Measurements from ENCODE around the gene SIVA1.

Gene SIVA1

DNA sequence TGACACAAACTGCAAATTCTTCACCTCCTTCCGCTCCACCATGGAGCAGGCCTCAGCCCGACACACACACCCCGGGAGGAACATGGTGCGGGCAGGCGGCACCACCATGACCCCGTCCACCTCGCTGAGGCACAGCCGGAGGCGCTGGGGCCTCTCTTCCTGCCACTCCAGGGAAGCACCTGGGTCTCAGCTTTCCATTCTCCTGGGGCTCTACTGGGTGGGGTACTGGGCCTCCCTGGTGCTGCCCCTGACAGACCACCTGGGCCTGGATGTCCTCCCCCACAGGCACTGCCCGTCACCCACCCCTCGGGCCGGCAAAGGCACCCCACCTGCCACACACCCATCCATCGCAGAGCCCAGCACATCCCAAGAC lies 32.7 kb downstream of the SIVA1 start:
- DNase-seq, result no peak

DNA sequence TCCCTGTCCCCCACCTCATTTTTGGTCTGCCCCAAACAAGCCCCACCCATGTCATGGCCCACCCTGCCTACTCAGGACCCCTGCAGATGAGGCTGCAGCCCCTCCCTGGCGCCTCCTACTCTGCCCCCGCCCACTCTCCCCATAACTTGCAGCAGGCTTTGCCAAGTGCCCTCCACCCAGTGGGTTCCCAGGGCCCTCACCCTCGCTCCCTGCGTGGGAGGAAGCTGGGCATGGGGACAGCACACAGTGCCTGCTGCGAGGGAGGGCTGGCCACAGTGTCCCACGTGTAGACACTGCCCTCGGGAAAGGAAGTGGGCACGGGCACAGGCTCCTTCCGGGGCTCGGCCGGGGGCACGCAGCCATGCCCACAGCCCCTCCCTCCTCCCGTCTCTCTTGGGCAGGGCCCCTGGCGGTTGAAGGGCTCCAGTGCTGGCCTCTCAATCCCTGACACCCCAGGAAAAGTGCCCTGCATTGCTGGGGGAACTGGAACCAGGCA lies 33.2 kb downstream of the SIVA1 start:
- DNase-seq, result no peak

DNA sequence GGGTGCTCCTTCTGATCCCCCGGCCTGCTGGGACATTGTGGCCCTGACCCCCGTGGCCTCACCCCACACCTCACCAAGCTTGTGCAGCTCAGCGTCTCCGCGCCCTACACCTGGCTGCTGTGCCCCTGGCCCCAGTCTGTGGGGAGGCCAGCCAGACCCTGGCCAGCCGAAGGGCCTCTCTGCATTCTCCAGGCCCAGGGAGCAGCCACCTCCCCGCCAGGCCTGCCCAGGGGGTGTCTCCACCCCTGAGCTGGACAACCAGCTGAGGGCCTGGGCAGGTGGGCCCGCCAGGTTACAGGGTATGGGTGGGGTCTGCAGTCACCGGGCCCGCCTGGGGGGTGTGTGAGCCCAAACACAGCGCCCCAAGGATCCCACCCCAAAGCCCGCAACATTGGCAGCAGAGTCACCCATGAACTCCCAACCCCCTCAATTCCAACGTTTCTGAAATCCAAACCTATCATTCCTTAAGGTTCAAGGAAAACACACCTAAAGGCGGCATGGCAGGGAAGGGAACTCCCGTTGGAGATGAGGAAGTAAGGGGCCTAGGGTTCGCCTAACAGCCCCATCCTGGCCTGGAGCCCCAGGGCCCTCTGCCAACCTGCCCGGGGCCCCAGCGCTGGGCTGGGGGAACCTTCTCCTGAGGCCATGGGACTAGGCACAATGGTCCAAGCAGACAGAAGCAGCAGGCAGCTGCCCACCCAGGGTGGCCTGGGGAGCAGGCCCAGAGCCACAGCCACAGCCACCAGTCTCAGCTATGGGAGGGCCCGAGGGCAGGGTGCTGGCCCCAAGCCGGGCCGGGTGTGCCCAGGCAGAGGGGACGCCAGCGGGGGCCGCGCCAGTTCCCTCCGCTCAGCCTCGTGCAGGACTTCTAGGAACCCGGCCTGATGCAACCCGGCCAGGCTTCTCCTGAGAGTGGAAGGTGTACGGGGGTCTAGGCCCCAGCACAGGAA lies 34.1 kb downstream of the SIVA1 start:
- no peak for DNase-seq

DNA sequence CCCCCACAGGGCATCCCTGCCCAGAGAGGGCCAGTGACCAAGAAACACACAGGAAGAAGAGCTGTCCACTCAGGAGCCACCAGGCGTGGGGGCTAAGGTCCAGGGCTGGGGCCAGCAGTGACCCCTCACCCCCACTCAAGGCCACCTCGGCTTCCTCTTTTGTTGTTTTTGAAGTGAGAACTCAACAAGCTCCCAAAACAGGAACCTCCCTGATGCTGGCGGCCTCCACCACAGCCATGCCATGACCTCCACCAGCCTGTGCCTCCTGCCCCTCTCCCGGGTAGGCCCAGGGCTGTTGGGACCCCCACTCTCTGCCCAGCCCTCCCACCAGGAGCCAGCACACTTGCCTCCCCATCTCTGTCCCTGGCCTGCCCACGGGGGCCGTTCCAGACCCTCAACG lies 34.8 kb downstream of the SIVA1 start:
- DNase-seq, result no peak

DNA sequence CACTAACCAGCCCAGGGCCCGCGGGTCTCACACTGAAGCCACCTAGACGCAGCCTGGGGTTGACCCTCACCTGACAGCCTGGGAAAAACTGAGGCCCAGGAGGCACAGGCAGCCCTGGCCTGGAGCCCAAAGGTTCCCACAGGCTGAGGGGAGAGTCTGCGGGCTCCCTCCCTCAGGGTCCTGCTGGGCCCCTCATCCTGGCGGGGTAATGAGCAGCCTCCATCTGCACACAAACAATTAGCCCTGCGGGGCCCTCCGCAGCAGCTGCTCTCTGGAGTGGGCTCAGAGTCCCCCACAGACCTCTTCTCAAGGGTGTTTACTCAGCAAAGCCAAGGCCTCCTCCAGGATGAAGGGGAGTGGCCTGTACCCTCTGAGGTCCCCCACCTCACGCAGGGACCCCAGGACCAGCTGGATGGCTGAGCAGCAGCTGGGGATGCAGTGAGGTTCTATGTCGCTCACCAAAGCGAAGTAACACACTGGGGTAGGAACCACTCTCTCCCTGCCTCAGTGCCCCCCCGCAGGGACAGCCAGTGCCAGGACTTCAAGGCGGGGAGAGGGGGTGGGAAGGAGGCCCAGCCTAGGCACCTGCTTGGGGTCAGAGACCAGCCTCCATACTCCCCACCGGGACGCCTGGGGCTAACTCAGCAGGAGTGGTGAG lies 35.3 kb downstream of the SIVA1 start:
- DNase-seq, result no peak

DNA sequence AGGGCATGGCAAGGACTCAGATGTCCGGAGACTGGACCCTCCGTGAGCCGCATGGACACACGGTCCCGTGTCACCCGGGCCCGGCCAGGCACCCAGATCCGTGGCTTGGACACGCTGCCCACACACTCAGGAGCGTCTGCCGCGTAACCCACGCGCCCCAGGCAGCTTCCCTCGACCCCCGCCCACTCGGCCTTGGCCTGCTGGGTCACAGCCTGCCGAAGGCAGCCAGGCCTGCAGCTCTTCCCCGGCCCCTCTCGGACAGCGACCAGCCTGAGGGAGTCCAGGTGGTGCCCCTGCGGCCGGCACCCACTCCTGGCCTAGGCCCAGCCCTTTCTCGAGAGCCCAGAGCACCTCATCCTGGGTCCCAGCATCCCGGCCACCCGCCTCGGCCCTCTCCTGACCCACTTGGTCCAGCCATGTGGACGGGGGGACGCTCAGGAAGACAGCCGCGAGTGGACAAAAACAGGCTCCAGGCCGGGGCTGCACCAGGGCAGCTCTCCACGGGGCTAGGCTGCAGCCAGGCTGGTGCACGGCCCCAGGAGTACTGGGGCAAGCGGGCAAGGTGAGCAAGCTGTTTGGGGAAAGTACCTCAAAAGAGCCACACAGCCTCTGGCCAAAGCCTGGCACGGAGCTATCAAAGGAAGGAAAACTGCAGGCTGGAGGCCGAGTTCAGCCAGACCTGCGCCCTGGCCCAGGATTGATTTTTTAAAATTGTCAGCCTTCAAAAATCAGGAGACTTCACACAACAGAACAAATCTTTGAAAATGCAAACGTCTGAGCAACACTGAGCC lies 36.1 kb downstream of the SIVA1 start:
- no peak for DNase-seq

DNA sequence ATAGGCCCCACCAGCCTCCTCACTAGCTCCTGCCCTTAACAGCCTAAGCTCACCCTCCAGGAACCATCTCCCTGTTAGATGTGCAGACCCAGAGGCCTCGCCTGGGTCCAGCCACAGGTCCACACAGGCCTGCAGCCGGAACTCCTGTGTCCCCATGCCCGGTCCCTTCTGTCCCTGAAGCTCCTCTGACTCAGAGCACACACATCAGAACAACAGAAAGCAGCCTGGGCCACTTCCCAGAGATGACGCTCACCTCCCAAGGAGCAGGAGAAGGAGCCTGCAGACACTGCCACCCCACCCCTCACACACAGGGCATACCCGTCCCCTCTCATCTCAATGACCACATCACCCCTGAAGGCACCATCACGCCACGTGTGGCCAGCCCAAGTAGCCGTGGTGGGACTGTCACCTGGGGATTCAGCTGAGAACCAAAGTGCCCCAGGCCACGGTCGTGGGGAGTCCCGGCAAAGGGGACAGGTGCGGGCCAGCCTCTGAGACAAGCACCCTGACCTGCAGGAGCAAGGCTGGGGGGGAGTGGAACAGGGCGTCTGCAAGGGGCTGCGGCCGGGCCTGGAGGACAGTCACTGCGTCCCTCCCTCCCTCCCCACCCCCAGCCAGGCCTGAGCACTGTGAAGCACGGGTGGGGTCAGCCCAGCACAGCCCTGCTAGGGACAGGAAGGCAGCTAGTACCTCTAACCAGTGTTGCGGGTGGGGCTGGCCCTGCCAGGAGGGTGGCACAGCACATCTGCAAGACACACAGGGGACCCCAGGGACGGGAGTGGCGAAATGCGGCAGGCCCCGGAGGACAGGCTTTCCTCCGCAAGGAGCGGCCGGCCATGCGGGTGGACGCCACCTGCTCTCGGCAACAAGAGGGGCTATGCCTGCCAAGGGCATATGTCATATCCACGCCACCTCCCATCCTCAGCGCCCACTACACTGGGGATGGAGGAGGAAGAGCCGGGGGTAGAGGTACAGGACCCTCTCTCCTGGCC lies 37.1 kb downstream of the SIVA1 start:
- DNase-seq, result no peak

DNA sequence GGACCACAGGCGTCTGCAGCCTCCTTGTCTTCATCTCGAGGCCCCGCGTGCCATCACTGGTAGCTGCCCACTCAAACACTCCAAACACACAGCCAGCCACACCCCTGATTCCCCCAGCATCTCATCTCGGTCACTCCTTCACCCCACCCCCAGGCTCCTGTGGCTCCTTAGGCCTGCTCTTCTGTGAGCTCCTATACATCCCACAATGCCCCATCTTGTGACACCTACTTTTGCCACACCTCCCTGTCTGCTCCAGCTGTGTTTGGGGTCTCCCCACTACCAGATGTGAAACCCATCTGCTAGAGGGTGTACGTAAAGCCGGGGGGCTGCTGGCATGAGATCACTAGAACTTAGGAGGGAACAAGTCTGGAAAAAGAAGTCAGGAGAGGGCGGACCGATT lies 38.5 kb downstream of the SIVA1 start:
- DNase-seq, result no peak

DNA sequence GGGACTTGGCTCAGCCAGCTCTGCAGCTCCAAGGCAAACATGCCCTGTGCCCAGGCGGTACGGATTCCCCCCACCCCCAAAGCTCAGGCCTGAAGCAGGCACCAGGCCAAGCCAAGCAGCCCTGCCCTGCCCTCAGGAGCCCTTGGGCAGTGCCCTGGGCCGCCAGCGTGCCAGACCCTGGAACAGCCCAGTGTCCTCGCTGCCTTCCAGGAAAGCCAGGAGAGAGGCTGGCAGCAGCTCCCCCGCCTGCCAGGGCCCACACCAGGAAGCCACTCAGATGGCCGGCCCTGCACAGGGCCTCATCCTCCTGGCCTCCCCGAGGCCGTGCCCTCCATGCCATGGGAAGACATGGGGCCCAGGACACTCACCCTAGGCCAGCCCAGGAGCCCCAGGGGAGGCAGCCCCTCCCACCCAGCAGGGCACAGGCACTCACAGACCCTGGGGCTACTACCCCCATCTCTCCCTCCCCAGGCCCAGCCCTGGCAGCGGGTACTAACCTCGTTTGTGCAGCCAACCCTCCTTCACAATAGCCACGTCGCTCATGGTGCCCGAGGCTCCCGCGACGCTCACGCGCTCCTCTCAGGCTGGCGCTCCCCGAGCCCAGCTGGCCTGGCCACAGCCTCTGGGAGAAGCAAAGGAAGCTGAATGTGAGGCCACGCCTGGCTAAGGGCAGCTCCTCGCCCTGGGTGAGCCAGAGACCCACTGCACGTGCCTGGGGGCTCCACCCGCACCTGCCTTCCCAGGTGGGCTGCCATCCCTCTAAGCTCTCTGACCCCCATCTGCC lies 39.3 kb downstream of the SIVA1 start:
- DNase-seq, result no peak

DNA sequence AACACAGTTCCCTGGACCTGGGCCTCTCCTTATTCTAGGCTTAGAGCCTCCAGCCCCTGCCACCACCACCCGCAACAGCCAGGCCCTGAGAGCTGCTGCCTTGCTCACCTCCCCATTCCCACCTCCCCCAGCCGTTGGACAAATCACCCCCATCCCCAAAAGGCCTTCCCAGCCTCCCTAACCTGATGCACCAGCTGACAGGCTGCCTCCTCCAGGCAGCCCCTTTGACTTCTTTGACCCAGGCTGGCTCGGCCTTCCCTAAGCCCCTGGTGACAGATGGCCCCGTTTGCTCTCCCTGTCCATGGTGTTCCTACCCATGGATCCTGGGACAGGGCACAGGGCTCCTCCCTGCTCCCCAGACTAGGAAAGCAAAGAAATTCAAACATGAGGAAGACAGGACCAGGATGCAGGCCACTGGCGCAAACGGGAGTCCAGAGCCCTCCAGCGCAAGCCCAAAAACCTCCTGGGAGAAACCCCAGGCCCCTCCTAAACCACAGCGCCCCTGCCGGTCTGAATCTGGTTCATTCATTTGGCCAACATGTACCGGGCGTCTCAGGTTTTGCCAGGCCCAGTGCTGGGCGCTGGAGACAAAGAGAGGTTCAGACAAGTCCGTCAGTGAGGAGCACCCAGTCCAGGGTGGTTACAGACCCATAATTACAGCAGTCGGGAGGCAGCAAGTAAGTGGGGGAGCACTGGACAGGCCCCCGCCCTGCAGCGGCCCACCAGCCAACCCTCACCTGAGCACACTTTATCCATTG lies 40.2 kb downstream of the SIVA1 start:
- no peak for DNase-seq

DNA sequence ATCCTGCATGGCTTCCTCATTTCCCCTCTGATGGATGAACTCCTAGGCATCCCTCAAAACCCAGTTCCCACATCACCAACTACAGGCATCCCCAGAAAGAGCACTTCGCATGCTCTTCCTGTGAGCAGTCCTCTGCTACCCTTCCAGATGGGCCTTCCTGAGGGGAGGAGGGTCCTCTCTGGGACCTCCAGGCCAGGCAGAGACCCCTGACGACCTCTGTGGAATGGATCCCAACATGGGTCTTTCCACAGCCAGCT lies 40.7 kb downstream of the SIVA1 start:
- DNase-seq, result no peak

DNA sequence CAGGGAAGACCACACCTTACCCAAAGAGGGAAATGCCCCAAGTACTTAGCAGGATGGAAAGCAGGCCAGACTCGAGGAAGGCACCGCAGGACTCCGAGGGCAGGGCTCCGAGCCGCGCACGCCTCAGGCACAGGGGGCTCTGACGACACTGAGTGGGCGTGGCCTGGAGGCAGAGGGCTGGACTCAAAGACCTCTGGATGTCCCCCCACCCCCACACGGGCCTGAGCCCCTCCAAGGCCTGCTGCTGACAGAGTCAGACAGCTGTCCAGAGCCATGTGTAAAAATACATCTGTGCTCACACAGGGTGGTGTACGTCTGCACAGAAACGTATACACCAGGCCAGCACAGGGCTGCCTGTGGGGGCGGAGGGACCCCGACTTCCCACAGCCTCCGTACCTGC lies 41.2 kb downstream of the SIVA1 start:
- DNase-seq, result no peak

DNA sequence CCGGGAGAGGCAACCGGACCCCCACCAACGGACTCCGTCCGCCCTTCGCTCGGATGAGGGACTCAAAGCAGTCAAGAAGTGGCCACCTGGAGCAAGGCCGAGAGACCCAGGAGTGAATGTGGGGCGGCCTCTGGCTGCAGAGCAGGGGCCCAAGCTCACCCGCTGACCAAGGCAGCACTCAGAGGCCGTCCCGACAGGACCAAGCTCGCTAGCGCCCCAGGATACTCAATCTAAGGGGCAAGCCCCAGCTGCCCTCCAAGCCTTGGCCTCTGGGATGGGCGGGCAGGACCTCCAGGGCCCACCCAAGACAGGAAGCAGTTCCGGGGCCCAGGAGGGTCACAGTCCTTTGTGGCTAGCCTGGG lies 41.7 kb downstream of the SIVA1 start:
- DNase-seq, result no peak

DNA sequence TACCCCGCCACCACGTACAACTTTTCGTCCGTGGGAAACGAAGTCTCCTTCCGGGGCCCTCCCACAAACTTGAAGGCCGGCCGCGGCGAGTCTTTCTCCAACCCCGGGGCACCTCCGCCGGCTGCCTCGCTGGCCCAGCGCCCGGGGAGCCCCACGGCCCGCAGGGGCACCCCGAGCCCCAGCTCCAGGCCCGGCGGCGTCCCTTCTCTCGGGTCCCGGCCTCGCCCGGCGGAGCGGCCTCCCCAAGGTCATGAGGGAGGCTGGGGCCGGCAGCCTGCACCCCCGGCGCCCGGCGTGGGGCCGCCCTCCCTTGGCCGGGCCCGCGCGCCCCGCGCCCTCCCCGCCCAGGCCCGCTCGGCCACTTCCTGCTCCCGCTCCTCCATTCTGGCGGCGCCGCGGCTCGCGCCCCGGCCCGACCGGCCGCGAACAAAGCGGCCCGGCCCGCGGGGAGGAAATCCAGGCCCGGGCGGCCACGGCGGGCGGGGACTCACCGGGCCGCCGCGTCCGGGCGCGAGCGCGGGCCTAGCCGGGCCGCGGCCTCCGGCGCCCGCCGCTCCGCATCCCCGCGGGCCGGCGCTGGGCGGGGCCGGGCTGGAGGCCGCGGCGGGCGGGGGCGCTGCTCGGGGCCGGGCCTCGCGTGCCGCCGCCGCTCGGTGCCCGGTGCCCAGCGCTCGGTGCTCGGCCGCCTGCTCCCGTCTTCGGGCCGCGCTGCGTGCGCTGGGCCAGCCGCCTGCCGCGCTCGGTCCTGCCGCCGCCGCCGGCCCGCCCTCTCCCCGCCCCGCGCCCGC lies 42.2 kb downstream of the SIVA1 start, which contains the start of gene AKT1:
Gene AKT1, minus strand, starts transcription at position 756 of the 788 bp plus-strand sequence. CDS start 3,105 bp downstream, outside the sequence.
- DNase-seq, result no peak

DNA sequence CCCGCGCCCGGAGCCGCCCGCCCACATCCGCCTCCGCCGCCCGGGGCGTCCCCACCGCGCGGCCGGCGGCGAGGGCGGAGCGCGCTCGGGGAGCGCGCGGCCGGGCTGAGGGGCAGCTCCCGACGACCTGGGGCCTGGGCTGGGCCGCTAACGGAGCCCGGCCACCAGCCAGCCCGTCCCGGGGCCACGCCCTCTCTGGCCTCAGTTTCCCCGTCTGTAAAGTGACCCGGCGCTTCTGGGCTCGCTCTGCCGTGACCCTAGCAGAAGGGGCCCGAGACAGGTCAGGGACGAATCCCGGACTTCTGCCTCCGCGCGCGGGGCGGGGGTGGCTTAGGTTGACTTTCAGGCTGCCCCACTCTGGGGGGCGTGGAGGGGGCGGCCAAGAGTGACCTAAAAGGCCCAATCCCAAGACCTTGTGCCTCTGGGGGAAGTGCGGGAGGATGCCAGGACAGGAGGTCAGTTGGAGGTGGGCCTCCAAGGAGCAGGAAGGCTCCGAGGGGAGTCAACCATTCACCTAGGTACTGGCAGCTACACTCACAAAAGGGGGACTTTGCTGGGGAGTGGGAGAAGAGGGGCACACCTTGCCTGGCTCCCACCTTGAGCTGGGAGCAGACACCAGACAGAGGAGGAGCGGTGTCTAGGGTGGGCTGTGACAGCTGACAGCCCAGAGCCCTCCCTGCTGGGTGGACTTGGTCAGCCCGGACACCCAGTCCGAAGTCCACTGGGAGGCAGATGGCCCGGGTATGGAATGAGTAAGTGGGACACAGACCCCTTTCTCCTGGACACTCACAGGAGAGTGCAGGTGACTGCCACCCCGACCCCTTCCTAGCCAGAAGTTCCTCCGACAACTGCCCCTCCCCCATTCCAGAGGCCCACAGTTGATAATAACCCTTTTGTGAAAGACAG lies 43.1 kb downstream of the SIVA1 start:
- DNase-seq, result peak; percentile 27

DNA sequence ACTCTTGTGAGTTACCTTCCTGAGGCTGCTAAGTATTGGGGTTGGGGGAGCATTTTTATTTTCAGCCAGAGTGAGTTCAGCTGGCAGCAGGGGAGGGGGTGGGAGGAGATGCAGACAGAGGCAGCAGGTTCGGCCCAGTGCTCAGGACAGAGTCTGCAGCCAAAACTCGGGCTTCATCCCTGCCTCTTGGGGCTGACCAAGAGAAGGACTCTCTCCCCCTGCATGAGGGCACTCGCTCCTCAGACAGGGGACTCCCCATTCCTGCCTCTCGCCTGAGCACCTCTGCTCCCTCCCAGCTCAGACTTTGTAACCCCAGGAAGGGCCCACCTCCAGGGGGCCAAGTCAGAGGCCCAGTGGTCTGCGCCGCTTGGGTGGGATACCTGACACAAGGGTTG lies 43.7 kb downstream of the SIVA1 start:
- no peak for DNase-seq

DNA sequence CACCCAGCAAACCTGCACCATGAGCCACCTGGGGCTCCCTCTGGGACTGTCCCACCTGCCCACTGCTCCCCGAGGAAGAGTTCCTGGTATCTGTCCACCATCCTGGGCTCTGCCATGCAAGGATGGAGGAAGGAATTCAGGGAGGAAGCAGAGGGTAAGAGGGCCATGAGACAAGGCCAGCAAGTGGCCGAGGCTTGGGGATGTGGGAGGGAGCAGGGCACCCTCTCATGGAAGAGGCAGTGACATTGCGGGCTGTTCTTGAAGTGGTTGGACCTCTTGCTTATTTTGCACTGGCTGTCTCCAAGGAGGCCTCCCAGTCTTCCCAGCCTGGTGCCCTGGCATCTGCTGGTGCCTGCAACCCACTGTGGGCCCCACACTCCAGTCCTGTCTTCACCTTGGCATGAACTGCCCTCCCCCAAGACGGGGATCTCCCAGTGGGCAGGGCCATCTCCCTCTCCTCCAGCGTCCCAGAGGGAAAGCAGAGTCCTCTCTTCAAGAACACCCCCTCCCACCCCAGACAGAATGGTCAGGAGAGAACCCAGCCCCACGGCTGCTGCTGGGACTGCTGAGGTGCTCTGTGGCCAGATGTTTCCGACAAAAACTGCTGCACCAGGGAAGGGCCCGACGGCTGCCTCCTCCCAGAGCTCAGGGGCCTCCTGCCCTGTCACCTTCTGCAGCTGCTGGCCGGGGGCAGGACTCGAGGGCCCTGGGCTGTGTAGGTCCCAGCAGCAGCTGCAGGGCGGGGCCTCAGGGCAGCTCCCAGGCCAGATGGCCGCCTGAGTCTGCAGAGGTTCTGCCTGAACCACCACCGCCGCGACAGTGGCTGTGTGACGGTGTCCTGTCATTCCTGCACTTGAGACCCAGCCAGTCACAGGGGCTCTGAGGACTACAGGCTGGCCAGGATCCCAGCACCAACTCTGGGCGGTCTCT lies 44.4 kb downstream of the SIVA1 start:
- no peak for DNase-seq

Measured in NK-92 treated with Interleukin-12 subunit alpha and Interleukin-12 subunit beta, amount 100 ng/mL, for 24 hours (cell line).